ENCODE results near the gene MANBA.

MANBA gene

GRCh38 chr4:102638621-102639020 lies 122.1 kb downstream of the MANBA start:
- no peak for DNase-seq (ENCODE audit: low read depth)

GRCh38 chr4:102637391-102637790 lies 123.4 kb downstream of the MANBA start:
- TF ChIP-seq, protein P1, sequence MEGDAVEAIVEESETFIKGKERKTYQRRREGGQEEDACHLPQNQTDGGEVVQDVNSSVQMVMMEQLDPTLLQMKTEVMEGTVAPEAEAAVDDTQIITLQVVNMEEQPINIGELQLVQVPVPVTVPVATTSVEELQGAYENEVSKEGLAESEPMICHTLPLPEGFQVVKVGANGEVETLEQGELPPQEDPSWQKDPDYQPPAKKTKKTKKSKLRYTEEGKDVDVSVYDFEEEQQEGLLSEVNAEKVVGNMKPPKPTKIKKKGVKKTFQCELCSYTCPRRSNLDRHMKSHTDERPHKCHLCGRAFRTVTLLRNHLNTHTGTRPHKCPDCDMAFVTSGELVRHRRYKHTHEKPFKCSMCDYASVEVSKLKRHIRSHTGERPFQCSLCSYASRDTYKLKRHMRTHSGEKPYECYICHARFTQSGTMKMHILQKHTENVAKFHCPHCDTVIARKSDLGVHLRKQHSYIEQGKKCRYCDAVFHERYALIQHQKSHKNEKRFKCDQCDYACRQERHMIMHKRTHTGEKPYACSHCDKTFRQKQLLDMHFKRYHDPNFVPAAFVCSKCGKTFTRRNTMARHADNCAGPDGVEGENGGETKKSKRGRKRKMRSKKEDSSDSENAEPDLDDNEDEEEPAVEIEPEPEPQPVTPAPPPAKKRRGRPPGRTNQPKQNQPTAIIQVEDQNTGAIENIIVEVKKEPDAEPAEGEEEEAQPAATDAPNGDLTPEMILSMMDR (IDR thresholded peaks at IDR 0.05; ENCODE audit: low read length, missing control alignments), result no peak
- H3K4me3 ChIP-seq (replicated peaks; ENCODE audit: low read depth, low read length), result no peak overlapping the region
- DNase-seq (ENCODE audit: low read depth), result no peak

More at GRCh38 chr4:102638621-102639020, 122.1 kb downstream of the MANBA start:
- H3K4me3 ChIP-seq (replicated peaks; ENCODE audit: low read depth, low read length), result no peak overlapping the region
- TF ChIP-seq, protein P1 (IDR thresholded peaks at IDR 0.05; ENCODE audit: low read length, missing control alignments), result no peak

DNA sequence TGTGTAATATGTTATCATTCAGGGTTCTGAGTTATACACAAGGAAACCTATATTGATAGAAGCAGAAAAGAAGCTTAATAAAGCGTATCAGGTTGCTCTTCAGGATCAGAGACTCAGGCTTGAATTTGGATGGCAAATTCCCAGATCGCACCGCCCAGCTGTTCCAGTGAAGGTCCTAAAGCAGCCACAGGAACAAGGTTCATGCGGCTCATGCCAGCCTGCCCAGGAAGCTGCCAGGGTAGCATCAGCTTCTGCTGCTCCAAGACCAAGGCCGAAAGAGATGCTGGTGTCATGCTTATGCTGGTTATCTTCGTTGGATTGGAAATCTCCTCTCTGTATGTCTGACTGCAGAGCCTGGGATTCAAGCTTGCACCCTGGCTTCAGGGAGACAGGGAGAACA lies 127.7 kb downstream of the MANBA start:
- H3K4me3 ChIP-seq (replicated peaks; ENCODE audit: low read depth, low read length), result no peak overlapping the region
- DNase-seq (ENCODE audit: low read depth), result no peak
- TF ChIP-seq, protein P1 (IDR thresholded peaks at IDR 0.05; ENCODE audit: low read length, missing control alignments), result no peak

DNA sequence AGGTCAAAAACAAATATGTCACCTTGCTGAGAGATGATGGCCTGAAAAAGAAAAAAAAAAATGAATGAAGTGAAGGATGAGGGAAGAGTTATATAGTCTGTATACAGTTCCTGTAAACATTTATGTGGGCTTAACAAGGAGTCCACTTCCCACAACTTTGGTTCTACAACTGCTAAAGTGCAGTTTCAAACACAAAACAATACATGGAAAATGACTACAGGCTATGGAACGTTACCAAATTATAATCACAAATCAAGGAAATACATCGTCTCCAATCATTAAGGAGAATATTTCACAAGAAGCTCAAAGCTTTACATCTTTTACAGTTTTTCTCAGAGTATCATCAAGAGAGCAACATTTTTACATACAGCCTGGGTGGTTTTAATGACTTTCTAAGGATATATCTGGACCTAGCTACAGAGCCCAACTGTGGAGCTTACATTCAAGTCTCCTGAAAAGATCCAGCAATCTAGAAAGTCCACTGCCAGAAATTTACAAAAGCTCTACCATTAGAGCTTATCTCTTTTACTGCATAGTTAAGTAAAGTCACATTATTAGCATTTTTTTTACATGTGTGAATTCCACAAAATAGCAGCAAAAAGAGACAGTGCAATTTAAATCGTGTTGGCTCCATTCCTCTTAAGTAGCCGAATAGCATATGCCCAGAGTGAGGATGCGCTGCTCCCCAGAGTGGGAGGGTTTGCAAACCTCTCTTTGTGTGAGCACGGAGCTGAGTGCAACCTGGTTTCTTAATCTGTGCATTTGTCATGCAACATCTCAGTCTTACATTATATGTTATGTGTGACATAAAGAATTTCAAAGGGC lies 128.3 kb downstream of the MANBA start:
- no peak overlapping the region for H3K4me3 ChIP-seq (replicated peaks; ENCODE audit: low read depth, low read length)
- TF ChIP-seq, protein P1 (IDR thresholded peaks at IDR 0.05; ENCODE audit: low read length, missing control alignments), result no peak
- DNase-seq (ENCODE audit: low read depth), result peak; percentile 45

DNA sequence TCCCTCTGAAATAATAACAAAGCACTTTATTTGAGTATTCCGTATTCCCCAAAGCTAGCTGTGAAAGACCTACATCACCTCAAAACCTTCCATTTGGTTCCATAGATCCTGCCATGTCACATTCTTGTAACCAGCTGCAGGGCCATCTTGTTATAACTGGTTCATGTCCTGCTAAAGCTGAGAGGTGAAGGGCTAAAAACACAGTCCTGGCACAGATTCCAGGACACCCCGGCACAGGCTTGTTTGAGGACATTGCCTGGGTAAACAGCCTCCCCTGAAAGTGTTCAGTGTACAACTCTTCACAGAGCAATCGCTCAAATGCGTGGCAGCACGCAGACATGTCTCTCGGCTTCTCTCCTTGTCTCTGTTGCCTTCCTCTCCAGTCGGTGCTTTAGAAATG lies 129.2 kb downstream of the MANBA start:
- TF ChIP-seq, protein P1 (IDR thresholded peaks at IDR 0.05; ENCODE audit: low read length, missing control alignments), result no peak
- no peak overlapping the region for H3K4me3 ChIP-seq (replicated peaks; ENCODE audit: low read depth, low read length)
- no peak for DNase-seq (ENCODE audit: low read depth)

DNA sequence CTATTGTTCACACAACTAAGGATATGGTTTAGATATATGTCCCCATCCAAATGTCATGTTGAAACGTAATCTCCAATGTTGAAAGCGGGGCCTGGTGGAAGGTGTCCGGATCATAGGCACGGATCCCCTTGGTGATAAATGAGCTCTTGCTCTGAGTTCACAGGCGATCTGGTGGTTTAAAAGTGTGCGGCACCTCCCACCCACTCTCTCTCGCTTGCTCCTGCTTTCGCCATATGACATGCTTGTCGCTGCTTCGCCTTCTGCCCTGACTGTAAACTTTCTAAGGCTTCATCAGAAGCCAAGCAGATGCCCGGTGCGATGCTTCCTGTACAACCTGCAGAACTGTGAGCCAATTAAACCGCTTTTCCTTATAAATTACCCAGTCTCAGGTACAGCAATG lies 131.1 kb downstream of the MANBA start:
- no peak for DNase-seq (ENCODE audit: low read depth)
- no peak overlapping the region for H3K4me3 ChIP-seq (replicated peaks; ENCODE audit: low read depth, low read length)
- TF ChIP-seq, protein P1 (IDR thresholded peaks at IDR 0.05; ENCODE audit: low read length, missing control alignments), result no peak
